Ascending aorta (tissue), 2 donors: Measurements from ENCODE around the gene MTHFSD. TPM values are rescaled to one million over a fixed set of nuclear protein-coding genes. Genes with fewer than 3 reads are reported as not detected.

Source experiments
- DNase-seq, 2 donors: peaks; one replicate each; pipeline ENCODE4 v3.0.0-alpha.2; 2019; ENCODE audit warnings: low spot score in 2 of 2
- H3K27ac ChIP-seq, 2 donors: fragments of 200-600 bp; sonication (generic); one replicate each; pipeline ENCODE4 v1.5.1; 2016 to 2017; ENCODE audit warnings: mild to moderate bottlenecking in 1 of 2
- H3K27me3 ChIP-seq: fragments of 200-600 bp; sonication (generic); one replicate; pipeline ENCODE4 v1.5.1; 2017
- H3K36me3 ChIP-seq, 2 donors: fragments of 200-600 bp; sonication (generic); one replicate each; pipeline ENCODE4 v1.5.1; 2016
- H3K4me1 ChIP-seq, 2 donors: fragments of 200-600 bp; sonication (generic); one replicate each; pipeline ENCODE4 v1.5.1; 2016 to 2017; ENCODE audit warnings: mild to moderate bottlenecking in 1 of 2
- H3K4me3 ChIP-seq, 2 donors: fragments of 200-600 bp; sonication (generic); one replicate each; pipeline ENCODE4 v1.5.1; 2016 to 2017; ENCODE audit warnings: mild to moderate bottlenecking in 1 of 2
- H3K9me3 ChIP-seq, 2 donors: fragments of 200-600 bp; sonication (generic); one replicate each; pipeline ENCODE4 v1.5.1; 2016
- CTCF ChIP-seq, 3 experiments: fragments of 200-600 bp in 2 of 3; fragments of 450-650 bp in 1 of 3; sonication (generic) in 2 of 3; IDR thresholded peaks; one replicate each; pipeline ENCODE4 v1.5.1; 2016 to 2019; ENCODE audit warnings: antibody characterized with exemption in 3 of 3, mild to moderate bottlenecking in 1 of 3, moderate library complexity in 1 of 3
- intact Hi-C: fragments of 100-400 bp; cut with DNase I; formaldehyde crosslinking; loops from one replicate; pipeline ENCODE4 v1.15.1; 2023
- total RNA-seq: library from RNA; depleted of rRNA; stranded (reverse); fragments of >200 nt; gene quantifications from one replicate; pipeline ENCODE4 v1.1.0, GENCODE V29; 2016

MTHFSD gene
- total RNA-seq, 1 donor from 2014 or later: 44.1 TPM

- no peaks in the 10 kb centered on the region for H3K27me3 ChIP-seq
These were observed 24.4 kb upstream of the MTHFSD start for GRCh38 chr16:86579268-86580062.

GRCh38 chr16:86578611-86579267, 23.7 kb upstream of the MTHFSD start:
- Histone ChIP-seq H3K4me1 (peaks cover 9 to 54% of the 10 kb centered on the region in 2 donors), H3K27ac (peak overlapping the region; percentile 91 to 99), H3K4me3 (peak overlapping the region; percentile 44 to 79), H3K27me3 (no peaks in the 10 kb centered on the region), H3K9me3 (no peaks in the 10 kb centered on the region), H3K36me3 (peaks cover 0 to 8% of the 10 kb centered on the region in 2 donors)
- DNase-seq: no peak
- intact Hi-C loops: loop anchor here (2.0 to 5.0 kb wide), 2 partner anchors 14 to 254 kb away; no protein-coding TSS in a partner anchor
- no peak for TF ChIP-seq CTCF (IDR thresholded peaks at IDR 0.05)

More at GRCh38 chr16:86579268-86580062, 24.4 kb upstream of the MTHFSD start:
- peak overlapping the region; percentile 91 to 99 for H3K27ac ChIP-seq
- H3K4me1 ChIP-seq: peaks cover 16 to 54% of the 10 kb centered on the region in 2 donors
- no peak for TF ChIP-seq CTCF (IDR thresholded peaks at IDR 0.05)
- peak overlapping the region; percentile 44 to 79 for H3K4me3 ChIP-seq
- H3K9me3 ChIP-seq: no peaks in the 10 kb centered on the region
- intact Hi-C loops: loop anchor here (2.0 to 5.0 kb wide), 3 partner anchors 15 to 253 kb away; no protein-coding TSS in a partner anchor
- no peak for DNase-seq
- H3K36me3 ChIP-seq: peaks cover 0 to 11% of the 10 kb centered on the region in 2 donors

GRCh38 chr16:86578061-86578599, 23.1 kb upstream of the MTHFSD start, which contains the start of gene FOXL1:
Gene FOXL1 (plus strand): TSS chr16:86578549. CDS start chr16:86578724, 175 bp downstream.
- peak within 1 kb of the TSS; percentile 57 to 79 for H3K4me3 ChIP-seq
- H3K36me3 ChIP-seq: peaks cover 0 to 8% of the 10 kb centered on the region in 2 donors
- H3K27ac ChIP-seq: peak within 1 kb of the TSS; percentile 91 to 99
- H3K9me3 ChIP-seq: no peaks in the 10 kb centered on the region
- DNase-seq: no peak
- peaks cover 7 to 54% of the 10 kb centered on the region in 2 donors for H3K4me1 ChIP-seq
- TF ChIP-seq CTCF (IDR thresholded peaks at IDR 0.05): no peak
- no peaks in the 10 kb centered on the region for H3K27me3 ChIP-seq
- intact Hi-C loops: loop anchor here (2.0 to 5.0 kb wide), 2 partner anchors 13 to 254 kb away; no protein-coding TSS in a partner anchor

- H3K4me3 ChIP-seq: peak overlapping the region; percentile 57 to 79
- DNase-seq: peak in 1 of 2 donors; percentile 74
- H3K27me3 ChIP-seq: no peaks in the 10 kb centered on the region
- H3K27ac ChIP-seq: peak overlapping the region; percentile 91 to 99
- no peak for TF ChIP-seq CTCF (IDR thresholded peaks at IDR 0.05)
- H3K36me3 ChIP-seq: peaks cover 0 to 8% of the 10 kb centered on the region in 2 donors
- no peaks in the 10 kb centered on the region for H3K9me3 ChIP-seq
- H3K4me1 ChIP-seq: peaks cover 7 to 56% of the 10 kb centered on the region in 2 donors
- intact Hi-C loops: loop anchor here (2.0 to 5.0 kb wide), 2 partner anchors 103 to 255 kb away; no protein-coding TSS in a partner anchor
These were observed 22.4 kb upstream of the MTHFSD start for GRCh38 chr16:86577314-86577971.
